ENCODE results near the gene TMEM45B.
"Not testable (repeated sequence)": the region's sequence is repeated elsewhere in the genome, so short reads cannot be mapped to it uniquely, and the experiment has no call there.

TMEM45B gene

GRCh38 chr11:129865701-129866100, 50.1 kb downstream of the TMEM45B start:
- DNase-seq (ENCODE audit: low read depth), result no peak
- no peak overlapping the region for H3K4me3 ChIP-seq (ENCODE audit: low read depth, low read length)
- TF ChIP-seq POLR2A (IDR thresholded peaks at IDR 0.05; ENCODE audit: extremely low read depth, insufficient read length), result no peak
- no peak for TF ChIP-seq MYC (IDR thresholded peaks at IDR 0.05; ENCODE audit: low read depth, low read length)
- TF ChIP-seq MAX (IDR thresholded peaks at IDR 0.05; ENCODE audit: low read depth, low read length), result no peak
- no peak for TF ChIP-seq CTCF (IDR thresholded peaks at IDR 0.05; ENCODE audit: low read depth, low read length)

- no peak overlapping the region for H3K4me3 ChIP-seq (ENCODE audit: low read depth, low read length)
- TF ChIP-seq MYC (IDR thresholded peaks at IDR 0.05; ENCODE audit: low read depth, low read length) (no peak), CTCF (IDR thresholded peaks at IDR 0.05; ENCODE audit: low read depth, low read length) (no peak), MAX (IDR thresholded peaks at IDR 0.05; ENCODE audit: low read depth, low read length) (no peak)
- no peak for DNase-seq (ENCODE audit: low read depth)
Measured at GRCh38 chr11:129866311-129866710, 50.7 kb downstream of the TMEM45B start.

GRCh38 chr11:129868626-129869025, 53.0 kb downstream of the TMEM45B start:
- not testable (repeated sequence) for DNase-seq (ENCODE audit: low read depth); H3K4me3 ChIP-seq (ENCODE audit: low read depth, low read length)
- TF ChIP-seq CTCF (IDR thresholded peaks at IDR 0.05; ENCODE audit: low read depth, low read length), result peak; percentile 4

- H3K4me3 ChIP-seq (ENCODE audit: low read depth, low read length), result no peak overlapping the region
- no peak for DNase-seq (ENCODE audit: low read depth)
- no peak for TF ChIP-seq CTCF (IDR thresholded peaks at IDR 0.05; ENCODE audit: low read depth, low read length)
- no peak for TF ChIP-seq MYC (IDR thresholded peaks at IDR 0.05; ENCODE audit: low read depth, low read length)
- TF ChIP-seq POLR2A (IDR thresholded peaks at IDR 0.05; ENCODE audit: extremely low read depth, insufficient read length), result no peak
- TF ChIP-seq MAX (IDR thresholded peaks at IDR 0.05; ENCODE audit: low read depth, low read length), result no peak
Measured at GRCh38 chr11:129871914-129872313, 56.3 kb downstream of the TMEM45B start.

GRCh38 chr11:129880311-129880710, 64.7 kb downstream of the TMEM45B start:
- no peak for TF ChIP-seq MAX (IDR thresholded peaks at IDR 0.05; ENCODE audit: low read depth, low read length)
- TF ChIP-seq CTCF (IDR thresholded peaks at IDR 0.05; ENCODE audit: low read depth, low read length), result no peak
- TF ChIP-seq MYC (IDR thresholded peaks at IDR 0.05; ENCODE audit: low read depth, low read length), result no peak
- TF ChIP-seq POLR2A (IDR thresholded peaks at IDR 0.05; ENCODE audit: extremely low read depth, insufficient read length), result no peak

GRCh38 chr11:129881570-129882170, 66.0 kb downstream of the TMEM45B start:
- TF ChIP-seq CTCF (IDR thresholded peaks at IDR 0.05; ENCODE audit: low read depth, low read length) (peak; percentile 84), MAX (IDR thresholded peaks at IDR 0.05; ENCODE audit: low read depth, low read length) (no peak)
- no peak overlapping the region for H3K4me3 ChIP-seq (ENCODE audit: low read depth, low read length)
- peak; percentile 55 for DNase-seq (ENCODE audit: low read depth)

More at GRCh38 chr11:129880311-129880710, 64.7 kb downstream of the TMEM45B start:
- H3K4me3 ChIP-seq (ENCODE audit: low read depth, low read length), result no peak overlapping the region
- DNase-seq (ENCODE audit: low read depth), result no peak
